Nephron progenitor cell (in vitro differentiated cells): ENCODE data around the gene TOMM40L.

ENCODE experiments used
- DNase-seq: peaks from one replicate; pipeline ENCODE4 v3.0.0; 2021
- H3K27ac Mint-ChIP-seq: 2 replicates; pipeline ENCODE4 v1.8.0; 2021; ENCODE audit warnings: mild to moderate bottlenecking, moderate library complexity, mixed read lengths
- H3K27me3 Mint-ChIP-seq: 2 replicates; pipeline ENCODE4 v1.8.0; 2021; ENCODE audit warnings: mild to moderate bottlenecking, low read depth, mixed read lengths; ENCODE audit not compliant: poor library complexity
- H3K36me3 Mint-ChIP-seq: 2 replicates; pipeline ENCODE4 v1.8.0; 2021; ENCODE audit warnings: low read depth, mixed read lengths
- H3K4me1 Mint-ChIP-seq: 2 replicates; pipeline ENCODE4 v1.8.0; 2021; ENCODE audit warnings: mixed read lengths
- H3K4me3 Mint-ChIP-seq: 2 replicates; pipeline ENCODE4 v1.8.0; 2021; ENCODE audit warnings: mild to moderate bottlenecking, moderate library complexity, mixed read lengths
- H3K9me3 Mint-ChIP-seq: 2 replicates; pipeline ENCODE4 v1.8.0; 2021; ENCODE audit warnings: mild to moderate bottlenecking, moderate library complexity, mixed read lengths
- CTCF ChIP-seq: fragments of 200-600 bp; sonication (generic); IDR thresholded peaks from 2 replicates; pipeline ENCODE4 v1.5.0; 2021; ENCODE audit warnings: antibody characterized with exemption

Gene TOMM40L

DNA sequence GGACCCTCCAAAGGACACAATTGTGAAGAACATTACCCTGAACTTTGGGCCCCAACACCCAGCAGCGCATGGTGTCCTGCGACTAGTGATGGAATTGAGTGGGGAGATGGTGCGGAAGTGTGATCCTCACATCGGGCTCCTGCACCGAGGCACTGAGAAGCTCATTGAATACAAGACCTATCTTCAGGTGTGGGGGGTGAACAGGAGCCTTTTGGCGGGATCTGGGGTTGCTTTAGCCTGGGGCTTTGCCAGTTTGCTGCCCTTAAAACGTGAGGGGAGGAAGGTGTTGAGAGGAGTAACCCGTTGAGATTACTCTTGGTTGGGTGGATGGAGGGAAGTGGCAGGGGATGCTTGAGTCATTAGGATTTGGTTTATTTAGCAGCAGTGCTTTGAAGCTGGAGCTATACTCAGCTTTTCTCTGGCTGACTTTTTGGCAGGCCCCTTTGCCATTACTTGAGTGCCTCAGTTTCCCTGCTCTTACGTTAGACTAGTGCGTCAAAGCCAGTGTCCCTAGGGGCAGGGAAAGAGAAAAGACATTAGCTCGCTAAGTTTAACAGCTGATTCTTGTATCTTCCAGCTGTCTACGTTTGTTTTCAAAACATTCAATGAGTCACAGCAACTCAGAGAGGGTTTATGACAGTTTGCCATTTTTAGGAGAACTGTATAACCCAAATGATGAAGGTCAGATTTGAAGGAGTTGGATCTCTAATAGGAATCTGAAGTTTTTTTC lies 19.3 kb upstream of the TOMM40L start:
- H3K27me3 Mint-ChIP-seq: no peaks in the 10 kb centered on the region
- no peak overlapping the region for H3K27ac Mint-ChIP-seq
- H3K4me1 Mint-ChIP-seq: peaks cover 43% of the 10 kb centered on the region
- no peaks in the 10 kb centered on the region for H3K9me3 Mint-ChIP-seq
- no peak for TF ChIP-seq CTCF
- H3K4me3 Mint-ChIP-seq: no peak overlapping the region
- no peak for DNase-seq
- peaks cover 59% of the 10 kb centered on the region for H3K36me3 Mint-ChIP-seq

DNA sequence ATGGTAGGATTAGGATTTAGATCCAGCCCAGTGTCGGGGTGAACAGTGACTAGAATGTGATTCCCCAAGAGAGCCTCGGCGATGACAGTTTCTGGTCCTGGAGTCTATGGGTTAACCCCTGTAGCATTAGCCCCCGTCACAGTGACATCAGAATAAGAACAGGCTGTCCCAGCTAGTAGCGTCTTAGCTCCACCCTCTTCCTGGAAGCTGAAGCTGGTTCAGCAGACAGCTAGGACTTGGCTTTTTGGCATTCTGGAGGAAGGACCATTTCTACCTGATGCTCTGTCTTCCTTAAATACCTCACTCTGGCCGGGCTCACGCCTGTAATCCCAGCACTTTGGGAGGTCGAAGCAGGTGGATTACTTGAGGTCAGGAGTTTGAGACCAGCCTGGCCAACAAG lies 18.7 kb upstream of the TOMM40L start:
- no peak for DNase-seq
- H3K27me3 Mint-ChIP-seq: no peaks in the 10 kb centered on the region
- no peak for TF ChIP-seq CTCF
- no peak overlapping the region for H3K27ac Mint-ChIP-seq
- no peaks in the 10 kb centered on the region for H3K9me3 Mint-ChIP-seq
- H3K36me3 Mint-ChIP-seq: peaks cover 65% of the 10 kb centered on the region
- H3K4me3 Mint-ChIP-seq: no peak overlapping the region
- peaks cover 37% of the 10 kb centered on the region for H3K4me1 Mint-ChIP-seq

- Mint-ChIP-seq H3K27me3 (no peaks in the 10 kb centered on the region), H3K9me3 (no peaks in the 10 kb centered on the region), H3K27ac (peak overlapping the region; percentile 66), H3K4me3 (no peak overlapping the region), H3K36me3 (peaks cover 78% of the 10 kb centered on the region), H3K4me1 (peaks cover 19% of the 10 kb centered on the region)
- peak; percentile 87 for TF ChIP-seq CTCF
- DNase-seq: peak; percentile 83
These were observed 16.0 kb upstream of the TOMM40L start for GRCh38 chr1:161209790-161210409.

DNA sequence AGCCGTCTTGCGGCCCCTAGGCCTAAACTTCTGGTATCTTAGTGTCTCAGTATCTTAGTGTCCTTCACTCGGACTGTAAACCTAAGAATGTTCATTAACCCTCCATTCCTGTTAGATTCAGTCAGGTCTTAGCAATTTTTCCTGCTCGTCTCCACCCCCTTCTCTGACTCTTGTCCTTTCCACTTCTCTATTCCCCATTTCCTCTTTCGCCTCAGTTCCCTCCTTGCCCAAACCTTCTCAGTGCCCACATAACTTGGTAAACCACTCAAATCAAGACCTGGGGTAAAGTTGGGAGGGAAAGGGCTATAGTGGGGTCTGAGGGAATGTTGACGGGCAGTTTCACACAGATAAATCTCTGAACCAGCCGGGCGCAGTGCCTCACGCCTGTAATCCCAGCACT lies 11.5 kb upstream of the TOMM40L start:
- no peak for TF ChIP-seq CTCF

DNA sequence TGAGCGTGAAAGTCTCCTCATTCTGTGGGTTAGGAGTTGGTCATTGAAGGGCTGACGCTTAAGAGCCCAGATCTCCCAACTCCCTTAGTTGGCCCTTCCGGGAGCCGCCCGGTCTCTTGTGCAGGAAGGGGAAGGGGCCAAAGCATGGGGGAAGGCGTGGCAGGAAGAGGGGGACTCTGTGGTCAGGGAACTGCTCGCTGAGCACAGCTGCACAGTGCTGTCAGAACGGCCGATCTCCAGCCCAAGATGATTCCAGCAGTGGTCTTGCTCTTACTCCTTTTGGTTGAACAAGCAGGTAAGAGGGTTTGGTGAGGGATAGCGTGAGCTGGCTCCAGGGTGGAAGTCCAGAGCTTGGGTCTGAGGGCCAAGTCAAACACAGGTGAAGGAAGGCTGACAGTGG lies 10.8 kb upstream of the TOMM40L start, which contains the start of gene FCER1G:
Gene FCER1G, plus strand, starts transcription at position 220 of the 400 bp plus-strand sequence. Its CDS starts 27 bp downstream, at position 247.
- Mint-ChIP-seq H3K36me3 (peaks cover 48% of the 10 kb centered on the region), H3K9me3 (no peaks in the 10 kb centered on the region), H3K4me3 (no peak within 1 kb of the TSS), H3K4me1 (peaks cover 40% of the 10 kb centered on the region), H3K27ac (no peak within 1 kb of the TSS), H3K27me3 (no peaks in the 10 kb centered on the region)
- no peak for TF ChIP-seq CTCF
- no peak for DNase-seq

More for the DNA sequence above, 11.5 kb upstream of the TOMM40L start:
- Mint-ChIP-seq H3K36me3 (peaks cover 56% of the 10 kb centered on the region), H3K9me3 (no peaks in the 10 kb centered on the region), H3K4me3 (no peak overlapping the region), H3K27me3 (no peaks in the 10 kb centered on the region), H3K4me1 (peaks cover 41% of the 10 kb centered on the region), H3K27ac (no peak overlapping the region)
- no peak for DNase-seq
